GM12878 (cell line): ENCODE measurements around the gene ATP6V1A. TPM values are rescaled to one million over a fixed set of nuclear protein-coding genes. Genes with fewer than 3 reads are reported as not detected.

Source experiments
- ATAC-seq: fragments of 200-7000 bp; cut with Tn5 transposase; 3 replicates; pipeline ENCODE4 v1.9.1; 2020; ENCODE audit warnings: mild to moderate bottlenecking, moderate library complexity
- BruUV-seq: library from RNA; stranded (reverse); fragments of 400-500 nt; replicated peaks from 2 replicates; lab custom pipeline; 2021; lab: Mats Ljungman, UMichigan
- CTCF ChIA-PET: fragments of 300-600 bp; sonication (Branson Sonifier 250); formaldehyde crosslinking; extraction: SDS; loops from one replicate; lab custom pipeline; 2021; ENCODE audit warnings: inconsistent platforms; lab: Yijun Ruan, JAX
- POLR2A ChIA-PET: fragments of 350-600 bp; formaldehyde crosslinking; extraction: SDS; loops from one replicate; lab custom pipeline; 2021; ENCODE audit warnings: inconsistent platforms; lab: Charles Lee
- RAD21 ChIA-PET: fragments of 300-600 bp; sonication (Branson Sonifier 250); formaldehyde crosslinking; loops from one replicate; lab custom pipeline; 2023; ENCODE audit warnings: antibody characterized with exemption; ENCODE audit not compliant: unreplicated experiment; lab: Charles Lee
- SMC1A ChIA-PET: fragments of 300-600 bp; sonication (Branson Sonifier 250); formaldehyde crosslinking; loops from one replicate; lab custom pipeline; 2023; ENCODE audit not compliant: unreplicated experiment, uncharacterized antibody; lab: Charles Lee
- DNase-seq: peaks from one replicate; pipeline ENCODE4 v3.0.0-alpha.2; 2011; ENCODE audit warnings: low read depth, low spot score
- FAIRE-seq: peaks from 3 replicates; lab custom pipeline; 2011; peaks lifted over from hg19 to GRCh38; lab: Jason Lieb, UNC
- H2AFZ ChIP-seq: 2 replicates; pipeline ENCODE4 v1.6.0; 2011; ENCODE audit warnings: low read depth, low read length, control low read depth; ENCODE audit not compliant: control insufficient read depth
- H3K27ac ChIP-seq: 2 replicates; pipeline ENCODE4 v1.5.1; 2011; ENCODE audit warnings: control low read depth; ENCODE audit not compliant: control insufficient read depth, insufficient read depth
- H3K27me3 ChIP-seq, 2 experiments: replicated peaks in 1 of 2; 2 replicates each; pipeline versions ENCODE4 v1.6.0 to v1.6.1; 2011; ENCODE audit warnings: low read length in 1 of 2; ENCODE audit not compliant: control insufficient read depth in 2 of 2, insufficient read depth in 2 of 2
- H3K36me3 ChIP-seq, 2 experiments: 2 replicates each; pipeline ENCODE4 v1.5.1; 2011; ENCODE audit warnings: low read length in 1 of 2; ENCODE audit not compliant: control insufficient read depth in 2 of 2, insufficient read depth in 2 of 2
- H3K4me1 ChIP-seq: 2 replicates; pipeline ENCODE4 v1.6.1; 2011; ENCODE audit warnings: mild to moderate bottlenecking, low read length, moderate library complexity, mixed read lengths; ENCODE audit not compliant: control insufficient read depth, insufficient read depth
- H3K4me2 ChIP-seq: 2 replicates; pipeline ENCODE4 v1.6.0; 2011; ENCODE audit warnings: control low read depth; ENCODE audit not compliant: control insufficient read depth, insufficient read depth
- H3K4me3 ChIP-seq: fragments of 200-600 bp; sonication (generic); 2 replicates; pipeline ENCODE4 v1.5.1; 2016
- H3K79me2 ChIP-seq: 2 replicates; pipeline ENCODE4 v1.6.0; 2011; ENCODE audit warnings: low read length; ENCODE audit not compliant: control insufficient read depth, insufficient read depth
- H3K9ac ChIP-seq: 2 replicates; pipeline ENCODE4 v1.8.0; 2011; ENCODE audit warnings: low read length, control low read depth, mixed read lengths; ENCODE audit not compliant: control insufficient read depth, insufficient read depth
- H3K9me3 ChIP-seq: replicated peaks from 3 replicates; pipeline ENCODE4 v1.5.1; 2011; ENCODE audit warnings: mild to moderate bottlenecking, low read length; ENCODE audit not compliant: control insufficient read depth, insufficient read depth
- H4K20me1 ChIP-seq: 2 replicates; pipeline ENCODE4 v1.6.0; 2011; ENCODE audit not compliant: control insufficient read depth, insufficient read depth
- ATF2 ChIP-seq: IDR thresholded peaks from 2 replicates; pipeline ENCODE4 v1.6.1; 2012; ENCODE audit warnings: low read length, inconsistent platforms
- CEBPB ChIP-seq, 2 experiments: fragments of 150-350 bp in 1 of 2; IDR thresholded peaks; 2 replicates each; pipeline ENCODE4 v1.6.1; 2012 to 2014; ENCODE audit warnings: low read depth in 2 of 2, low read length in 2 of 2, borderline replicate concordance in 1 of 2, inconsistent platforms in 1 of 2
- CEBPZ ChIP-seq: fragments of 150-350 bp; IDR thresholded peaks from 2 replicates; pipeline ENCODE4 v1.6.1; 2016; ENCODE audit warnings: low read depth, low read length
- CHD2 ChIP-seq: IDR thresholded peaks from 2 replicates; pipeline ENCODE4 v1.6.1; 2011; ENCODE audit warnings: low read depth, low read length, improper control_type of control experiment, borderline replicate concordance
- ETV6 ChIP-seq, 2 experiments: fragments of 450-650 bp in 1 of 2; IDR thresholded peaks in 1 of 2; conservative IDR thresholded peaks in 1 of 2; 2 replicates each; pipeline ENCODE4 v1.6.1; 2014; ENCODE audit warnings: antibody characterized with exemption in 1 of 2, borderline replicate concordance in 1 of 2, low read depth in 1 of 2, mild to moderate bottlenecking in 1 of 2, moderate library complexity in 1 of 2
- LARP7 ChIP-seq: fragments of 450-650 bp; IDR thresholded peaks from 2 replicates; pipeline ENCODE4 v1.6.1; 2017; ENCODE audit warnings: mild to moderate bottlenecking
- NFYA ChIP-seq: IDR thresholded peaks from 2 replicates; pipeline ENCODE4 v1.6.1; 2011; ENCODE audit warnings: low read depth, mild to moderate bottlenecking, low read length, improper control_type of control experiment, borderline replicate concordance
- NR2C2 ChIP-seq: IDR thresholded peaks from 2 replicates; pipeline ENCODE4 v1.6.1; 2011; ENCODE audit warnings: borderline replicate concordance, low read depth; ENCODE audit not compliant: control insufficient read depth, insufficient read length
- PML ChIP-seq: IDR thresholded peaks from 2 replicates; pipeline ENCODE4 v1.6.1; 2012; ENCODE audit warnings: low read length, inconsistent platforms
- POLR2AphosphoS5 ChIP-seq: IDR thresholded peaks from 2 replicates; pipeline ENCODE4 v1.6.1; 2011; ENCODE audit warnings: mild to moderate bottlenecking, low read length, inconsistent platforms
- RELA ChIP-seq: fragments of 450-650 bp; IDR thresholded peaks from 2 replicates; pipeline ENCODE4 v1.8.0; 2014; ENCODE audit warnings: borderline replicate concordance; ENCODE audit not compliant: partially characterized antibody
- SP1 ChIP-seq: IDR thresholded peaks from one replicate; pipeline ENCODE4 v1.6.1; 2011; ENCODE audit warnings: low read depth, low read length
- SPI1 ChIP-seq: IDR thresholded peaks from 2 replicates; pipeline ENCODE4 v1.6.1; 2011; ENCODE audit warnings: low read depth, mild to moderate bottlenecking, low read length, moderate library complexity, borderline replicate concordance; ENCODE audit not compliant: insufficient read depth
- SREBF2 ChIP-seq: IDR thresholded peaks from 2 replicates; pipeline ENCODE4 v1.6.1; 2012; ENCODE audit warnings: mild to moderate bottlenecking, low read length
- YY1 ChIP-seq: IDR thresholded peaks from 2 replicates; pipeline ENCODE4 v1.6.1; 2011; ENCODE audit warnings: low read depth, mild to moderate bottlenecking, low read length
- ZBTB11 ChIP-seq: fragments of 450-650 bp; formaldehyde crosslinking; IDR thresholded peaks from 2 replicates; pipeline ENCODE4 v1.5.0; 2022; ENCODE audit warnings: mild to moderate bottlenecking, missing genetic modification characterization
- WGBS: methylation state at CpG from one replicate; pipeline ENCODE4 v1.1.6; 2016; ENCODE audit warnings: low lambda C conversion rate; ENCODE audit not compliant: insufficient replicate concordance, insufficient coverage; ENCODE audit errors: missing lambda C conversion rate; 5-methylcytosine and 5-hydroxymethylcytosine counted together
- in situ Hi-C: fragments of 300-500 bp; cut with MboI; formaldehyde crosslinking; loops from 9 replicates; pipeline ENCODE4 v1.14.3; 2018; ENCODE audit warnings: mixed read lengths
- intact Hi-C: fragments of 100-400 bp; cut with micrococcal nuclease; formaldehyde crosslinking; loops from one replicate; pipeline ENCODE4 v1.14.2; 2022; ENCODE audit not compliant: unreplicated experiment
- polyA plus RNA-seq, 11 experiments: library from polyadenylated mRNA; depleted of rRNA in 4 of 11; unstranded in 6 of 11; stranded (reverse) in 5 of 11; fragments of >200 nt; fragmentation: Nextera tagmentation in 4 of 11; fragmentation: Illumina TruSeq in 1 of 11; extraction: Ambion mirVana in 4 of 11; extraction: Trizol in 1 of 11; gene quantifications; 1 replicate in 1 of 11; 2 replicates in 10 of 11; pipeline versions ENCODE4 v1.2.1 to v1.2.3, GENCODE V29; 2011 to 2016; ENCODE audit warnings: inconsistent platforms in 2 of 11, missing spikeins in 2 of 11, low read depth in 1 of 11
- total RNA-seq, 4 experiments: library from RNA; depleted of rRNA in 3 of 4; stranded (reverse); fragments of >200 nt in 3 of 4; fragmentation: Illumina TruSeq in 1 of 4; extraction: Trizol in 1 of 4; gene quantifications; 2 replicates each; pipeline versions ENCODE4 v1.2.1 to v1.2.3, GENCODE V29; 2013 to 2021

ATP6V1A gene
- total and polyA plus RNA-seq, 10 of the 15 experiments (the other 5 are each of a cell fraction or from before 2014, with no cell fraction given), result 22.4 to 65.8 (median 47.7) TPM

- TF ChIP-seq ATF2, result no peak
- TF ChIP-seq LARP7, result no peak
- no peak for TF ChIP-seq NR2C2
- no peak for TF ChIP-seq YY1
- no peak for TF ChIP-seq POLR2AphosphoS5
- TF ChIP-seq ETV6 (conservative IDR thresholded peaks at IDR 0.05 in 1 of 2, IDR thresholded peaks at IDR 0.05 in 1 of 2; ENCODE audit: borderline replicate concordance in 1 of 2, low read depth in 1 of 2), result no peak
- no peak for TF ChIP-seq RELA
- no peak for TF ChIP-seq SPI1
Observed at GRCh38 chr3:113812854-113813253, 66.0 kb downstream of the ATP6V1A start (continued).

DNA sequence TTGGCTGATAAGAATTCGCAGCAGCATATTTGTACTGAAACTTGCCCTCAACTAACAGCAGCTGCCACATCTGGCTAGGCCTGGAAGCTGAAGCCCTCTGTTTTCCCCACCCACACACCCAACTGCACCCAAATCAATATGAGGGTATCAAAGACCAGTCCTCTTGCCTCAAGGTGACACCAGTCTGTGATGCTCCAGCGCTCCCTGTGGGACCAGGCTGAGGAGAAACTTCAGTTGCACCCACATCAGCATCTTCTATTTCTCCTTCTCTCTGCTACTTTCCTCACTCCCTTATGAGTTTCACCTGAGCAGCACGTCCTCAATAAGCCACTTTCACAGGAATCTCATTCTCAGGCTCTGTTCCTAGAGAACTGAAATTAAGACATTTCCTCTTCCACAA, 73.0 kb downstream of the ATP6V1A start:
- Histone ChIP-seq H4K20me1 (no peaks in the 10 kb centered on the region), H3K27me3 (no peaks in the 10 kb centered on the region), H3K4me1 (0 out of 2 replicates have a peak, but pooled peaks cover 5% of the 10 kb centered on the region), H3K9ac (no peak overlapping the region), H3K79me2 (no peaks in the 10 kb centered on the region), H3K4me2 (no peak overlapping the region), H3K9me3 (no peaks in the 10 kb centered on the region), H3K36me3 (no peaks in the 10 kb centered on the region), H3K27ac (no peak overlapping the region), H2AFZ (no peak overlapping the region), H3K4me3 (no peak overlapping the region)
- intact Hi-C loops (no loop called here), in situ Hi-C loops (no loop called here)
- DNase-seq (no peak), FAIRE-seq (no peak), ATAC-seq (no peak)
- ChIA-PET SMC1A (no interaction called here), RAD21 (no interaction called here), CTCF (interaction anchor here (0.6 to 0.7 kb wide), 2 partner anchors 15 to 30 kb away, joined by 3 to 4 read pairs; no protein-coding TSS in a partner anchor), POLR2A (interaction anchor here (0.6 to 1.2 kb wide), 3 partner anchors 52 to 126 kb away, joined by 3 to 4 read pairs (median 3); no protein-coding TSS in a partner anchor)
- WGBS, result 82% methylated on average over 3 of the region's 3 CpGs
- BruUV-seq, result no TSS peak
- TF ChIP-seq PML (no peak), ZBTB11 (CRISPR knock-in tag) (no peak), NFYA (no peak), CEBPZ (no peak), SP1 (no peak), CHD2 (no peak), SREBF2 (no peak), CEBPB (IDR thresholded peaks at IDR 0.05; ENCODE audit: borderline replicate concordance in 1 of 2, low read depth in 2 of 2, low read length in 2 of 2) (no peak)
